Right hindlimb (tissue), 1 donor: Measurements from ENCODE around the gene TRIM67.

Experiments used
- DNase-seq: peaks from one replicate; pipeline ENCODE4 v3.0.0-alpha.2; 2018

Gene TRIM67

GRCh38 chr1:231185391-231185790 lies 23.5 kb downstream of the TRIM67 start:
- DNase-seq = no peak

GRCh38 chr1:231186356-231187115 lies 24.7 kb downstream of the TRIM67 start:
- no peak for DNase-seq

- peak; percentile 31 for DNase-seq
These were observed 25.7 kb downstream of the TRIM67 start for GRCh38 chr1:231187571-231187970.

GRCh38 chr1:231188072-231188471 lies 26.2 kb downstream of the TRIM67 start:
- DNase-seq = no peak

GRCh38 chr1:231188768-231189167 lies 26.9 kb downstream of the TRIM67 start:
- no peak for DNase-seq

- DNase-seq = no peak
These were observed 27.9 kb downstream of the TRIM67 start for GRCh38 chr1:231189683-231190270.

GRCh38 chr1:231190456-231190855 lies 28.6 kb downstream of the TRIM67 start:
- no peak for DNase-seq

- peak; percentile 35 for DNase-seq
These were observed 30.8 kb downstream of the TRIM67 start for GRCh38 chr1:231192620-231193163.

- DNase-seq = no peak
These were observed 32.0 kb downstream of the TRIM67 start for GRCh38 chr1:231193710-231194340.

GRCh38 chr1:231194476-231194842 lies 32.6 kb downstream of the TRIM67 start:
- no peak for DNase-seq

- DNase-seq = no peak
These were observed 33.1 kb downstream of the TRIM67 start for GRCh38 chr1:231194843-231195516.

GRCh38 chr1:231196307-231196706 lies 34.4 kb downstream of the TRIM67 start:
- no peak for DNase-seq

GRCh38 chr1:231196728-231197127 lies 34.9 kb downstream of the TRIM67 start:
- no peak for DNase-seq

- no peak for DNase-seq
These were observed 38.0 kb downstream of the TRIM67 start for GRCh38 chr1:231199868-231200267.

- no peak for DNase-seq
These were observed 38.7 kb downstream of the TRIM67 start for GRCh38 chr1:231200388-231201031.

- DNase-seq = no peak
These were observed 39.6 kb downstream of the TRIM67 start for GRCh38 chr1:231201375-231201978.

- no peak for DNase-seq
These were observed 40.2 kb downstream of the TRIM67 start for GRCh38 chr1:231201979-231202633.

- no peak for DNase-seq
These were observed 41.6 kb downstream of the TRIM67 start for GRCh38 chr1:231203259-231204057.

GRCh38 chr1:231206856-231207255 lies 45.0 kb downstream of the TRIM67 start:
- DNase-seq = no peak

GRCh38 chr1:231207437-231207836 lies 45.6 kb downstream of the TRIM67 start:
- no peak for DNase-seq

GRCh38 chr1:231208980-231209379 lies 47.1 kb downstream of the TRIM67 start:
- DNase-seq = no peak
